NCI-H524 treated with DMSO at 0.1 percent for 48 hours (cell line): ENCODE measurements around the gene SCN1B.
"Not testable (repeated sequence)": the region's sequence is repeated elsewhere in the genome, so short reads cannot be mapped to it uniquely, and the experiment has no call there.

ENCODE experiments used
- DNase-seq: peaks from one replicate; lab custom pipeline; 2025; lab: John Stamatoyannopoulos, UW

The SCN1B gene

DNA sequence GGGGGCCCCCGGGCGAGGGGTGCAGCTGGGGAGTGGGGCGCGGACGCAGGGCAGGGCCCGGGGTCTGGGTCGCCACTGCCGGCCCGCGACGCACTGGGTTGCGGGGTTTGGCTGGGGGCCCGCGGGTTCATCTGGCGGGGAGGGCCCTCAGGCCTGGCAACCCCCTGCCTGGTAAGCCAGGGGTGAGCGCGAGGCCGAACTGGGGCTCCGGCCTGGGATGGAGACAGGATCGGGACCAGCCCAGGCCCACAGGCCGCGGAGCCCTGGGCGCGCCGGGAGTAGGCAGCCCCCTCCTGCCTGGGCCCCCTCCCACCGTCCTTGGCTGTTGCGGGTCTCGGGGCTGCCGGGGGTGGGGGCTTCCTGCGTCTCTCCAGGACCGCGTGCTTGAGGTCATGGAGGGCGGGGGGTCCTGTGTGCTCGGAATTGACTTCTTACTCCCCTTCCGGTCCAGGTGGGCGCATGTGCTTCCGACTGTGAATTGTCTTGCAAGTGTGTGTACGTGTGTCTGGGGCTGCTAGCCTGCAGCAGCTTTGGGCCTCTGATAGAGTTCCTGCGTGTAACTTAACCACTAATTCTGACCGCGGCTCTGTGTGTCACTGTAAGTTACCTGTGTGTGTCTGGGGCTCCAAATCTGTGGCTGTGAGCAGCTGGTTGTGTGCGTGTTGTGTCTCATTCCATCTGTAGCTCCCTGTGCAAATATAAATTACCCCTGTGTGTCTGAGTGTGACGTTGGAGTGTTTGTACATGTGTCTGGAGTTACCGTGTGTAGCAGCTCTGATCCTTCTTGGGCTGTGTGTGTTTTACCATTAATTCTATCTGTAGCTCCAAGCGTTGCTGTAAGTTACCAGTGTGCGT lies 29.4 kb upstream of the SCN1B start:
- DNase-seq: no peak

GRCh38 chr19:35002037-35002535 lies 28.2 kb upstream of the SCN1B start:
- no peak for DNase-seq

DNA sequence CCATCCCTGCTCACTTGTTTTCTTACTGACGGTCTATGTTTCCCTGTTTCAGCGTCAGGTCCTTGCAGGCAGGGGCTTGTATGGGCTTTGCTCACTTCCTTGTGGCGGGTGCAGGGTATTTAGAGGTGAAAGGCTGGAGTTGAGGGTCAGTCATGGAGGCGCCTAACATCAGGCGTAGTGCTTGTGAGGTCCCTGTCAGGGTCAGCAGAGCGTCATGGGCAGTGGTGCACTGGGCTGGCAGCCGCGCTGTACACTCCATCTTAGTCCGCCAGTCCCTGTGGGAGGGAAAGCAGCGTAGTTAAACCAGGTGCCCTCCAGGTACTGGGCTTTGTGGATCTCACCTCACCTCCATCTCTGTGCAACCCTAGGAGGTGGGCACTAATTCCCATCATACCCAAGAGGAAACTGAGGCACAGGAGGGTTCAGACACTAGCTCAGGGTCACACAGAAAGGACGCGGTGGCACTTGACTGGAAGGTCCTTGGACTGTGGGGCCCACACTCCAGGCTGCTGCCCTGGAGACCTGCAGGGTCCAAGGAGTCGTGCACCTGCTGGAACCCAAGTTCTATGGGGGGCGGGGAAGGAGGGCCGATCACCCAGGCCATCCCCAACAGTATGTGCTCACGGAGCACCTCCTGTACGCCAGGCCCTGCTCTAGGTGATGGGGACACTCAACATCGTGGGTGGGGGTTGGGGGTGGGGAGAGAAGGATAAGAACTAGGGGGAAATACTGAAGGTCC lies 25.6 kb upstream of the SCN1B start:
- no peak for DNase-seq

- DNase-seq: no peak
These were observed 24.9 kb upstream of the SCN1B start for GRCh38 chr19:35005256-35005977.

DNA sequence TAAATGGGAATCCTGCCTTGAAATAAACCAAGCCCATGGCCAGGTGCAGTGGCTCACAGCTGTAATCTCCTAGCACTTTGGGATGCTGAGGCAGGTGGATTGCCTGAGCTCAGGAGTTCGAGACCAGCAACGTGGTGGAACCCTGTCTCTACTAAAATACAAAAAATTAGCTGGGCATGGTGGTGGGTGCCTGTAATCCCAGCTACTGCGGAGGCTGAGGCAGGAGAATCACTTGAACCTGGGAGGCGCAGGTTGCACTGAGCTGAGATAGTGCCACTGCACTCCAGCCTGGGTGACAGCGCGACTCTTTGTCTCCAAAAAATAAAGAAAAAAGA lies 24.3 kb upstream of the SCN1B start:
- not testable (repeated sequence) for DNase-seq

DNA sequence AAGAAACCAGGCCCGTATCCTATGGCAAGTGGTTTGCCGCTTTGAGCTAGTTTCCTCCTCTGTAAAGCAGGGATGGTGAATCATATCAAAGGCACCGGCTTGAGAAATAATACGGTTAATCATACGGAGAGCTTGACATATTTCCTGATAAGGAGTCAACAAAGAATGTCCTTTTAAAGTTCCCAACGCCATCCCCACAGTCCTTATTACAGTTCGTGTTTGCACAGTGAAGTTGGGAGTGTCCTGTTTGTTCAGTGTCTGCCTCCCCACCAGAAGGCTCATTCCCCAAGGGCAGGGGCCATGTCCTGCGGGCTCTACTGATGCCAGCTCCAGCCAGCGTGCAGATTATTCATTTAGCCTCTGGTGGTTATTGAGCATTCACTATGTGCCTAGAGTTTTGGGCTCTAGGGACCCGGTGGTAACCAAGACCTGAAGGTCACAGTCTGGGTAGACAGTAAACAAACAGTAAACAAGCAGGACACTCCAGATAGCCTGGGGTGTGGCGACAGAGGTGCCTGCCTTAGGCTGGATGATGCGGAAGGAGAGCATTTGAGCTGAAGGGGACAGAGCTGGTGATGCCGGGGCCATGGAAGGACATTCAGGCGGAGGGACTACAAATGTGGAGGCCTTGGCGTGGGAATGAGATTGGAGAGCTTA lies 23.8 kb upstream of the SCN1B start:
- DNase-seq: no peak

DNA sequence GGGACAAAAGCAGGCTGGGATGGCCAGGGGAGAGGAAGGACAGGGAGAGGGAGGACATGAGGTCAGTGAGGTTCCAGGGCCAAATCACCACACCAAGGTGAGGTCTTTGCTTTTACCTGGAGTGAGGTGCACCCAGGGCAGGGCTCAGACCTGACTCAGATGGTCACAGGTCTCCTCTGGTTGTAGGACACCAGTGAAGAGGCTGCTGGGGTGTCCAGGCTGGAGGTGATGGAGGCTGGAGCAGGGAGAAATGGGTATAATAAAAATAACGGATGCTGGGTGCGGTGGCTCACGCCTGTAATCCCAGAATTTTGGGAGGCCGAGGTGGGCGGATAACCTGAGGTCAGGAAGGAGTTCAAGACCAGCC lies 23.3 kb upstream of the SCN1B start:
- DNase-seq: no peak

GRCh38 chr19:35007427-35007826 lies 22.8 kb upstream of the SCN1B start:
- not testable (repeated sequence) for DNase-seq

DNA sequence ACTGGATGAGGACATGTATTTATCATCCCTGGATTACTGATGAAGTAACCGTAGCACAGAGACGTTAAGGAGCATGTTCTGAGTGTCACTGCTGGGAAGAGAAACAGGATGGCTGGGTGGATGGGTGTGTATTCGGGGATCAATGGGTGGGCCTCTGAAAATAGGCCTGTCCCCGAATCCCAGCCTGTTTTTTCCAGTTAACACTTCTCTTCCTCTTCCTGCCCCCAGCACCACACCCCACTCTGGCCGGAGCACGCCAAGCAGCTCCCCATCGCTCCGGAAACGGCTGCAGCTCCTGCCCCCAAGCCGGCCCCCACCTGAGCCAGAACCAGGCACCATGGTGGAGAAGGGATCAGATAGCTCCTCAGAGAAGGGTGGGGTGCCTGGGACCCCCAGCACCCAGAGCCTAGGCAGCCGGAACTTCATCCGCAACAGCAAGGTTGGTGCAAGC lies 21.4 kb upstream of the SCN1B start:
- DNase-seq: no peak

GRCh38 chr19:35009424-35010415 lies 20.6 kb upstream of the SCN1B start:
- no peak for DNase-seq

DNA sequence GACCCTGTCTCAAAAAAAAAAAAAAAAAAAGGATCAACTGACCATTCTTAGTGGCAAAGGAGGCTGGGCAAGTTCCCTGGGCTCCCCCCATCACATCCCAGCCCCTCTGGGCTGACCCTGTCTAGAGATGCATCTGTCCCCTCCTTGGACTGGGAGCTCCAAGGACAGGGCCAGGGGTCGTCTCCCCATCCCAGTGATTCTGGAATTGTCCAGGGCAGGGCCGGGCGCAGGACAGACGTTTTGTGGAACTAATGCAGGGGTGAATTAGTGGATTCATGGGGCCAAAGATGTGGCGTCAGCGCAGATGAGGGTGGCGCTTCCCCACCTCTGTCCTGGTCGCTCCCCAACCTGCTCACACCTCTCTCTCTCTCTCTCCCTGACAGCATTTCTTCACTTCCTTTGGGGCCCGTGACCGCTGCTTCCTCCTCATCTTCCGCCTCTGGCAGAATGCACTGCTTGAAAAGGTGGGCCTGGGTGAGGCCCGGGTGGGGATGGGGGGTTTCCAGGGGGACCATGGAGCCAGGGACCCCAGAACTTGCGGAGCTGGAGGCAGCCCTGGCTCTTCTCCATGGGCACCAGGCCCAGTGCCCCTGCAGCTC lies 19.1 kb upstream of the SCN1B start:
- DNase-seq: no peak

GRCh38 chr19:35011737-35012682 lies 18.3 kb upstream of the SCN1B start:
- no peak for DNase-seq

- no peak for DNase-seq
These were observed 17.0 kb upstream of the SCN1B start for GRCh38 chr19:35013041-35013819.

GRCh38 chr19:35013820-35014754 lies 16.2 kb upstream of the SCN1B start:
- DNase-seq: no peak

DNA sequence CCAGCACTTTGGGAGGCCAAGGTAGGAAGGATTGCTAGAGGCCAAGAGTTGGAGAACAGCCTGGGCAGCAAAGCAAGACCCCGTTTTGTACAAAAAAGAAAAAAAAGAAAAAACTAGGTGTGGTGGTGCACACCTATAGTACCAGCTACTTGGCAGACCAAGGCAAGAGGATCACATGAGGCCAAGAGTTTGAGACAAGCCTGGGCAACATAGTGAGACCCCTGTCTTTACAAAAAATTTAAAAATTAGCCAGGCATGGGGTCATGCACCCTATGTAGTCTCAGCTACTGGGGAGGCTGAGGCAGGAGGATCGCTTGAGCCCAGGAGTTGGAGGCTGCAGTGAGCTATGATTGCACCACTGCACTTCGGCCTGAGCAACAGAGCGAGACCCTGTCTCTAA lies 15.5 kb upstream of the SCN1B start:
- not testable (repeated sequence) for DNase-seq

GRCh38 chr19:35015270-35015953 lies 14.9 kb upstream of the SCN1B start:
- DNase-seq: no peak

DNA sequence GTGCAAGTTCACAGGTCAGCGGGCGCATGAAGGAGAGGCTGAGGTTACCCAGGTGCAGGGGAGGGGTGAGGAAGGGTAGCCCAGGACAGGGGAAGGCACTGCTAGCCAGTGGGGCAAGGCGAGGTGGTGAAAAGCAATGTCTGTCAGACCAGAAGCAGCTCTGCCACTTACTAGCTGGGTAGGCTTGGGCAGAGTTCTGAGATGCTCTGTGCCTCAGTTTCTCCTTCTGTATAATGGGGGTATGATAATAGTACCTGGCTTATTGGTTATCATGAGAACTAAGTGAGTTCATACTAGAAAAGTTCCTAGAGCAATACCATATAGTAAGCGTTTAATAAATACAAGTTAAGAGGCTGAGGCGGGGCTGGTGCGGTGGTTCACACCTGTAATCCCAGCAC lies 14.3 kb upstream of the SCN1B start:
- DNase-seq: no peak
